ACHN (cell line): ENCODE results near the gene ATP2B2.
A peak's percentile ranks its signal among the peaks of the same experiment; 100 is the strongest.
"Not testable (repeated sequence)": the region's sequence is repeated elsewhere in the genome, so short reads cannot be mapped to it uniquely, and the experiment has no call there.

Experiments used
- DNase-seq: peaks from one replicate; pipeline ENCODE4 v3.0.0-alpha.2; 2015
- in situ Hi-C: cut with HindIII; loops from 2 replicates; pipeline ENCODE4 v1.10.0; 2017; ENCODE audit warnings: low sequenced_read_pairs, low pct_ligation_motif_present, low pct_unique_long_range_greater_than_20kb

The ATP2B2 gene

GRCh38 chr3:10505050-10505790 is at the start of gene ATP2B2:
TSS of gene ATP2B2 (minus strand) at chr3:10505586. CDS start at chr3:10449543, 56,043 bp downstream.
- no peak for DNase-seq
- in situ Hi-C loops, result no loop called here

GRCh38 chr3:10554746-10555145 is 49.4 kb upstream of the ATP2B2 start:
- in situ Hi-C loops, result no loop called here
- no peak for DNase-seq

GRCh38 chr3:10554236-10554611 is 48.8 kb upstream of the ATP2B2 start:
- DNase-seq, result no peak
- in situ Hi-C loops, result no loop called here

- no peak for DNase-seq
- in situ Hi-C loops, result no loop called here
These were observed 48.3 kb upstream of the ATP2B2 start for GRCh38 chr3:10553591-10554235.

- DNase-seq, result no peak
- in situ Hi-C loops, result no loop called here
These were observed 47.2 kb upstream of the ATP2B2 start for GRCh38 chr3:10552631-10552943.

GRCh38 chr3:10551821-10552630 is 46.6 kb upstream of the ATP2B2 start:
- peak; percentile 49 for DNase-seq
- in situ Hi-C loops, result no loop called here

- in situ Hi-C loops, result no loop called here
- no peak for DNase-seq
These were observed 45.8 kb upstream of the ATP2B2 start for GRCh38 chr3:10551139-10551538.

- DNase-seq, result no peak
- in situ Hi-C loops, result no loop called here
These were observed 45.3 kb upstream of the ATP2B2 start for GRCh38 chr3:10550705-10551104.

GRCh38 chr3:10549617-10550230 is 44.3 kb upstream of the ATP2B2 start:
- in situ Hi-C loops, result no loop called here
- DNase-seq, result no peak

- DNase-seq, result no peak
These were observed 43.6 kb upstream of the ATP2B2 start for GRCh38 chr3:10548992-10549391.

GRCh38 chr3:10547841-10548783 is 42.7 kb upstream of the ATP2B2 start:
- no peak for DNase-seq
- in situ Hi-C loops, result no loop called here

More at GRCh38 chr3:10548992-10549391, 43.6 kb upstream of the ATP2B2 start:
- in situ Hi-C loops, result no loop called here

GRCh38 chr3:10547413-10547812 is 42.0 kb upstream of the ATP2B2 start:
- no peak for DNase-seq
- in situ Hi-C loops, result no loop called here

GRCh38 chr3:10546820-10547263 is 41.5 kb upstream of the ATP2B2 start:
- DNase-seq, result no peak
- in situ Hi-C loops, result no loop called here

GRCh38 chr3:10546181-10546624 is 40.8 kb upstream of the ATP2B2 start:
- no peak for DNase-seq
- in situ Hi-C loops, result no loop called here

GRCh38 chr3:10542518-10542917 is 37.1 kb upstream of the ATP2B2 start:
- in situ Hi-C loops, result no loop called here
- no peak for DNase-seq

GRCh38 chr3:10540347-10540746 is 35.0 kb upstream of the ATP2B2 start:
- in situ Hi-C loops, DNase-seq: not testable (repeated sequence)

GRCh38 chr3:10534066-10534465 is 28.7 kb upstream of the ATP2B2 start:
- in situ Hi-C loops, result no loop called here
- DNase-seq, result no peak

- in situ Hi-C loops, result no loop called here
- no peak for DNase-seq
These were observed 28.3 kb upstream of the ATP2B2 start for GRCh38 chr3:10533737-10534023.
